GM21447 (cell line): ENCODE measurements around the gene SNRPA.
"Not testable (repeated sequence)": the region's sequence is repeated elsewhere in the genome, so short reads cannot be mapped to it uniquely, and the experiment has no call there.

Source experiments
- ATAC-seq: cut with Tn5 transposase; IDR thresholded peaks from one replicate; pipeline ENCODE4 v1.9.1; 2021; ENCODE audit not compliant: unreplicated experiment

Gene SNRPA

DNA sequence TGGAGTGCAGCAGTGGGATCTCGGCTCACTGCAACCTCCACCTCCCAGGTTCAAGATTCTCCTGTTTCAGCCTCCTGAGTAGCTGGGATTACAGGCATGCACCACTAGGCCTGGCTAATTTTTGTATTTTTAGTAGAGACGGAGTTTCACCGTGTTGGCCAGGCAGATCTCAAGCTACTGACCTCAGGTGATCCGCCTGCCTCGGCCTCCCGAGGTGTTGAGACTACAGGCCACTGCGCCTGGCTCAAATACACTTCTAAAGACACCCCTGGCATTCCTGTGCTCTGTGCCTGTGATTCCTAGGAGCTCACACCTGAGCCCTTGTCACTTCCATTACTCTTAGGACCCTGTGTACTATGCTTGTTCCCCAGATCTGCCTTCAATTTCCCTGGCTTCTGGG lies 61.6 kb downstream of the SNRPA start:
- not testable (repeated sequence) for ATAC-seq

DNA sequence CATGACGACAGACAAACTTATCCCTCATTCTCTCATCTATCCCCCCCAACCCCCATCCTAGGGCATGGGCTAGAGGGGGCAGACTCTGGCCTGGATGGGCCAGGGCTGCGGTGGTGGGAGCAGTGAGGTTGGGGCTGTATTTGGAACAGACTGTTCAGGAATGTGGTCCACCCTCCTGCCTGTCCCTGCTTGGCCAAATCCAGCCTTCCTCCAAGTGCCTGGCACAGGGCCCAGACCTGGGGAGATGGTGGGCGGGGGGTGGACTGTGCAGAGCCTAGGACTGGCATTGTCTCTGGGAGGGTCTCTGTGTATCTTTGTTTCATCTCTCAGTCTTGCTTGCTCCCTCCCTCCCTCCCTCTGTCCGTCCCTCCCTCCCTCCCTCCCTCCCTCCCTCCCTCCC lies 62.2 kb downstream of the SNRPA start:
- no peak for ATAC-seq
